Inflammatory macrophage treated with lipopolysaccharide for 1 hour (primary cell): Measurements from ENCODE around the gene TNFSF12.
"Not testable (repeated sequence)": the region's sequence is repeated elsewhere in the genome, so short reads cannot be mapped to it uniquely, and the experiment has no call there.

Experiments
- DNase-seq, 2 donors: peaks; one replicate each; pipeline ENCODE4 v3.0.0-alpha.2; 2020 to 2022

The TNFSF12 gene

DNA sequence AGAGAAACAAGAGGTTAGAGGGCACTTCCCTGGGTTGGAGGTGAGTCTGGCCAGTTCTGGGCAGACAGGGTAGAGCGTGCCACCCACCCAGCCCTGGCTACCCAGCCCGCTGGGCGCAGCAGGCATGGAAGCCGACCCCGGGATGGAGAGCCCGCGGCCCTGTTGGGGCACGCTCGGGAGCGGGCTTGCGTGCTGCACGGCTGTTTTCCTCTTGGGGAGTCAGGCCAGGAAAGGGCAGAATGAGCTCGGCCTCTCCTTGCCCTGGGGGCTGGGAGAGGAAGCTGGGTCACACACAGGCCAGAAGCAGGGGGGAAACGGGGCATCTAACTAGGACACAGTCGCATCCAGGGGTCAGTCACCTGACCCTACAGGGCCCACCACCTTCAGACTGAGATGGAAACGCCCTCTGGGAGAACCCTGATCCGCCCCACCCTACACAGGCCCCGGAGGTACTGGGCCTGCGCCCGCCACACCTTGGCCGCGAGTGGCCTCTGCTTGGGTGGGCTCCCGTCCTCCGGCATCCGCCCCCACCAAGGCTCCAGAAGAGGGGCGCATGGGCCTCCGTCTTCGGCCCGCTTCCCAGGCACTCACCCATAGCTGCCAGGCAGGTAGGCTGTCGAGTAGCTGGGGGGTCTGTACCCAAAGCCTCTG, 39.8 kb downstream of the TNFSF12 start:
- DNase-seq = no peak

DNA sequence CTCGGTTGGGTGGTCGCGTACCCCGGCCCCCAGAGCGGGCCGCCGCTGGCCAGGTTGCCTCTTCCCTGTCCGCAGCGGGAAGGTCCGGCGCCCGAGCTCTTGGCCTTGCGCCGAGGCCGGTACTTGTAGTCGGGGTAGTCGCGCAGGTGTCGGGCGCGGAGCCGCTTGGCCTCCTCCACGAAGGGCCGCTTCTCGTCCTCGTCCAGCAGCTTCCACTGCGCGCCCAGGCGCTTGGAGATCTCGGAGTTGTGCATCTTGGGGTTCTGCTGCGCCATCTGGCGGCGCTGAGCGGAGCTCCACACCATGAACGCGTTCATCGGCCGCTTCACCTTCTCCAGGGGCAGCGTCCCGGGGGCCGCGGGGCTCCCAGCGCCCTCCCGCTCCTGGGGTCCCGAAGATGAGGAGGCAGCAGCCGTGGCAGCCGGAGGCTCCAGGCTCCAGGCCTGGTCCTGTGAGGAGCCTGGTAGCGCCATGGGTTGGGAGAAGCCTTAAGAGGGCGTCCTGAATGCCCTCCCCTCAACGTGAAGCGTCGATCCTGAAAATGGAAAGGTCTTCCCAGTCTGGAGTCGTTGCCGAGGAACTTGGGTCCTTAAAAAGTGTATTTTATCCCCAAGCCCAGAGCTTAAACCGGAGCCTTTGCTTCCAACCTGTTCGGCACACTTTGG, 40.5 kb downstream of the TNFSF12 start:
- peak; percentile 62 to 84 for DNase-seq

DNA sequence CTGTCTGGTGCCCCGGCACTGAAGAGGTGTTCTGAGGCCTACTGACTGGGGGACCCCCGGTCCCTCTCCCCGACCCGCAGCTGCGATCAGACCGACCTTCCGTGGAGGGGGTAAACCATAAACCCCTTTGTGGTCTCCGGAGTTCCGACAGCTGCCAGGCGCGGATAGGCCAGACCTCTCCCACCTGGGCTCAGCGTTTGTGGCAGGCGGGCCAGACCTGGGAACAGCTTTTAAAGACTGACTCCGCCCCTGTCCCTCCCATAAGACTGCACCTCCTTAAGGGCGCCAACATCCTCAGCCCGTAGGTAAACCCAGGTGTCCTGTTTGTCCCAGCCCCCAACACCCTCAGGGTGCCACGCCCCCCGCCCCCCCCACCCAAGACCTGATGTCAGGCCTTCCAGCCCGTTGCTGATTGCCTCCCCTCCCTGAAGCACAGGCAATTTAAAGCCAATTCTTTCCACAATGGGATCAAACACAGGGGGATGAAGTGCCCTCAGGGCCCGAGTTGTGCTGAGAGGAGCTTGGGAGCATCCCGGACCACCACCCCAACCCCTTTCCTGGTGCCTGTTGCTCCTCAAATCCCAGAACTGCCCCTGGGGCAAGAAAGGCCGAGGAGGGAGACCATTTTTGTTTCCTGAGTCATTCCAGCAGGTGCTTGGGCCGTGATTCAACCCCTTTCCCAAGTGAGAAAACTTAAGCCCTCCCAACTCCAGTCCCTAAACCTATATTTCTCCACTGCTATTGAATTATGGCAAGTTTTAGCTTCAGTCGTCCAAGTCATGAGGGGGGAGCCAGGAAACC, 41.2 kb downstream of the TNFSF12 start, which contains the start of gene SOX15:
SOX15 (minus strand) TSS at position 204 of the 801 bp plus-strand sequence. CDS start 418 bp downstream, outside the sequence.
- no peak for DNase-seq

DNA sequence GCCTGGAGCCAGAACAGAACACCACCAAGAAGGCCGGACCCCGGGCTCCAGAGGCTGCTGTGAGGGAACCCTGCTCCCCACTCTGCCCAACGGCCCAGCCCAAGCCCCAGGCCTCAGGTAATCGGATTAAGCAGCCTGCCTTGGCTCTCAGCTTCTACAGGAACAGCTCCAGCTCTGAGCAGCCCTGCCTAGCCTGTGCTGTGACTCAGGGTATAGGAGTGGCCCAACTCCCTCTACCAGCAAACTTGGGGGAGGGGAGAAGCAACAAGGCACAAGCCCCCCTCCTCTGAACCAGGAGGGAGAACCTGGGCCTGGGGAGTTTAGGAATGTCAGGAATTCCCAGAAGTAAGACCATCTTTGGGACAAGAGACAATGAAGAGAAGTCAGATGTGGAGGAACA, 41.9 kb downstream of the TNFSF12 start:
- DNase-seq = no peak

DNA sequence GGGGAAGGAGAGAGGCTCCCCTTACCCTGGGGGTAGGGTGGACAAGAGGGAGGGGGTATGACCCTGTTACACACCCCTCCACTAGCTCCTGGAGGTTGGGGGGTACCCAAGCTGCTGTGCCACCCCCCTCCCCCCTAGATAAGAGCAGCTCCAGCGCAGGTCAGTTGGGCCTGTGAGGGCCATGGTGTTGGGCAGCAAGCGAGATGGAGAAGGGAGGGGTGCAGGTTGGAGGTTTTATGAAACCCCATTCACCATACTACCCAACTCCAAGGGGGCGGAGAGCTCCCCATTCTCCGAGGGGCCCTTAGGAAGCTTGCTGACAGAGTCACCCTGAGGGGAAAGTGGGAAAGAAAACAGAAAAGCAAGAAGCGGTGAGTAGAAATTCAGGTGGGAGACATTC, 42.7 kb downstream of the TNFSF12 start:
- DNase-seq = no peak

DNA sequence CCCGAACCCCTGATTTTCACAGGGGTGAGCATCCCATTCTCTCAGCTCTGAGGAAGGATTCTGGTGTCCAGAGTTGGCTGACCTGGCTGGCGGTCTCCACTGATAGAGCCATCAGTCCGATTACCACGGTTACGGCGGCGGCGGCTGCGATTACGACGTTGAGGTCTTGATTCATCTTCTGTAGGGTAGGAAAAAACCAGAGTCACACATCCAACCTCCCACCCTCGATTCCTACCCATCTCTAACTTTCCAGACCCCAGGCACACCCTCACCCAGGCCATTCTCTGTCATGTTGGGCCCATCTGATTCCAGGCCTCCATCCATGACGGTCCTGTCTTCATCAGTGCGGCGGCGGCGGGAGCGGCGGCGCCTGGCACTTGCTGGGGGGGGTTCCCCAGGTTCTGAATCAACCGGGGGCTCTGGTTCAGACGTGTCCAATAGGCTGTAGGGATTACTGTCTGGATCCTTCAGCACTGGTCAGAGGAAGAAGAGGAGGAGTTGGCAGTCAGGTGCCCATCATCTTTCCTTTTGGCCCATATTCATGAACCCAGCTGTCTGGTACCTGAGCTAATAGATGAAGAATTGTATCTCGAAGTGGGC, 43.7 kb downstream of the TNFSF12 start:
- no peak for DNase-seq

DNA sequence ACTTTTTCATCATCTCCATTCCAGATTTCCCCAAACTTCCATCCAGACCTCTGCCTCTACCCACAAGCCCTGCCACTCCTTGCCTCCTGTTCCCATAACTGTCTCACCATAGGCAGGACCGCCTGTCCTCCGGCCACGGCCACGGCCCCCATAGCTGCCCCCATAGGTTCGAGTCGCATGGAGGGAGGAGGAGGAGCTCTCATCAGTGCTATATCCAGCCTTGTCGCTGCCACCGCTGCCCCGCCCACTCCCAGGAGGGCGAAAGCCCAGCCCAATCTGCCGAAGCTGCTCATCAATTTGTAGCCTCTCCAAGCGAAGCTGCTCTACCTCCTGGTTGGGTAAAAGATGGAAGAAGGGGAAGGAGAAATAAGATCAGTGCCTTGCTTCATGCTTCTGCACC, 44.4 kb downstream of the TNFSF12 start:
- no peak for DNase-seq

DNA sequence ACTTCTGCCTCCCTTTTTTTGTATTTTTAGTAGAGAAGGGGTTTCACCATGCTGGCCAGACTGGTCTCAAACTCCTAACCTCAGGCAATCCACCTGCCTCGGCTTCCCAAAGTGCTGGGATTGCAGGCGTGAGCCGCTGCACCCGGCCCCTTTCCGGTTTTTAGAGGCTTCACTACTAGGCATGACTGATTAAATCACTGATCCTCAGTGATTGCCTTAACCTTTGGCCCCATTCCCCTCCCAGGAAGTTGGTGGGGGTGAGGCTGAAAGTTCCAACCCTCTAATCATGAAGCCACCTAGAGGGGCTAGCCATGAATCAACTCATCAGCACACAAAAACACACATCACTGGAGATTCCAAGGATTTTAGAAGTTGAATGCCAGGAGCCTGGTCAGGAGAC, 48.7 kb downstream of the TNFSF12 start:
- DNase-seq = not testable (repeated sequence)

DNA sequence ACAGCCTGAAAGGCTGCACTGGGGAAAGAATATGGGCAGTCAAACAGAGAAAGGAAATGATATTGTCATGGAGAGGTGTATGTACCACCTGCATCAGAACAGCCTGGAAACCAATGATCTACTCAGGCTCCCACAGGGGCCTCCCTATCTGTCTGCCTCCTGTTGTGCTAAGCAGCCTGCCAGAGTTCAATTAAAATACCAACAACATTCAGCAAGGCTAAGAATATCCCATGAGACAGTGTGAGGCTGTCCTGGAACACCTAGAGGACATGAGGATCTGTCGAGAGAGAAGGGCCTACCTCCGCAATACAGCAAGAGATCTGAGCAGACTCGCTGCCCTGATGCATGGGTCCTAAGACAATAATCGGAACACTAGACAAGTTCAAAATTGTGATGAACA, 57.4 kb downstream of the TNFSF12 start:
- no peak for DNase-seq
